Suprapubic skin (tissue), 4 donors: ENCODE measurements around the gene CDC42EP2. TPM values are rescaled to one million over a fixed set of nuclear protein-coding genes. Genes with fewer than 3 reads are reported as not detected.
A peak's percentile ranks its signal among the peaks of the same experiment; 100 is the strongest.

Experiments
- DNase-seq, 2 donors: peaks; one replicate each; pipeline ENCODE4 v3.0.0-alpha.2; 2019; ENCODE audit warnings: low spot score in 2 of 2
- H3K27ac ChIP-seq: fragments of 200-600 bp; sonication (generic); one replicate; pipeline ENCODE4 v1.5.1; 2019
- H3K27me3 ChIP-seq: fragments of 200-600 bp; sonication (generic); one replicate; pipeline ENCODE4 v1.5.1; 2019
- H3K36me3 ChIP-seq: fragments of 200-600 bp; sonication (generic); one replicate; pipeline ENCODE4 v1.5.1; 2019
- H3K4me1 ChIP-seq: fragments of 200-600 bp; sonication (generic); one replicate; pipeline ENCODE4 v1.5.1; 2019
- H3K4me3 ChIP-seq: fragments of 200-600 bp; sonication (generic); one replicate; pipeline ENCODE4 v1.5.1; 2019; ENCODE audit warnings: mild to moderate bottlenecking
- H3K9me3 ChIP-seq: fragments of 200-600 bp; sonication (generic); one replicate; pipeline ENCODE4 v1.5.1; 2019
- CTCF ChIP-seq, 2 donors: fragments of 200-600 bp in 1 of 2; fragments of 450-650 bp in 1 of 2; sonication (generic) in 1 of 2; IDR thresholded peaks; one replicate each; pipeline ENCODE4 v1.5.1; 2016 to 2019; ENCODE audit warnings: antibody characterized with exemption in 2 of 2, mild to moderate bottlenecking in 1 of 2, moderate library complexity in 1 of 2
- EP300 ChIP-seq: sonication (generic); formaldehyde crosslinking; IDR thresholded peaks from one replicate; pipeline ENCODE4 v1.6.1; 2017; ENCODE audit warnings: antibody characterized with exemption
- POLR2A ChIP-seq, 2 donors: fragments of 450-650 bp; IDR thresholded peaks; one replicate each; pipeline ENCODE4 v1.6.1; 2017; ENCODE audit warnings: antibody characterized with exemption in 2 of 2, mild to moderate bottlenecking in 2 of 2, moderate library complexity in 2 of 2
- POLR2AphosphoS5 ChIP-seq, 3 donors: sonication (generic); formaldehyde crosslinking; IDR thresholded peaks; one replicate each; pipeline ENCODE4 v1.6.1; 2017; ENCODE audit warnings: antibody characterized with exemption in 3 of 3
- WGBS: methylation state at CpG from one replicate; pipeline ENCODE4 v1.1.5; 2018; 5-methylcytosine and 5-hydroxymethylcytosine counted together
- total RNA-seq, 4 donors: library from RNA; depleted of rRNA; stranded (reverse); fragments of >200 nt; gene quantifications; one replicate each; pipeline ENCODE4 v1.1.0, GENCODE V29; 2016

The CDC42EP2 gene
- total RNA-seq, 4 donors from 2014 or later: 1.9 to 8.3 (median 5.7) TPM

- 1% methylated on average over 31 of the region's 47 CpGs for WGBS
- Histone ChIP-seq H3K27ac (no peak overlapping the region), H3K4me1 (peaks cover 24% of the 10 kb centered on the region), H3K36me3 (peaks cover 24% of the 10 kb centered on the region), H3K27me3 (peaks cover 8% of the 10 kb centered on the region), H3K4me3 (peak overlapping the region; percentile 80), H3K9me3 (no peaks in the 10 kb centered on the region)
- DNase-seq: peak in 1 of 2 donors; percentile 71
- TF ChIP-seq POLR2A (IDR thresholded peaks at IDR 0.05) (no peak), EP300 (no peak), CTCF (IDR thresholded peaks at IDR 0.05) (no peak), POLR2AphosphoS5 (IDR thresholded peaks at IDR 0.05) (no peak)
These were observed 40.5 kb downstream of the CDC42EP2 start for GRCh38 chr11:65355013-65355775.

GRCh38 chr11:65355776-65356393, 41.2 kb downstream of the CDC42EP2 start:
- Histone ChIP-seq H3K4me1 (peaks cover 24% of the 10 kb centered on the region), H3K9me3 (no peaks in the 10 kb centered on the region), H3K4me3 (peak overlapping the region; percentile 80), H3K36me3 (peaks cover 17% of the 10 kb centered on the region), H3K27ac (no peak overlapping the region), H3K27me3 (peaks cover 8% of the 10 kb centered on the region)
- no peak for TF ChIP-seq POLR2AphosphoS5 (IDR thresholded peaks at IDR 0.05)
- no peak for TF ChIP-seq CTCF (IDR thresholded peaks at IDR 0.05)
- no peak for TF ChIP-seq EP300
- TF ChIP-seq POLR2A (IDR thresholded peaks at IDR 0.05): no peak
- DNase-seq: peak in 1 of 2 donors; percentile 69
- 44% methylated on average over 20 of the region's 35 CpGs for WGBS

- 82% methylated on average over 23 of the region's 30 CpGs for WGBS
- H3K4me1 ChIP-seq: peaks cover 24% of the 10 kb centered on the region
- H3K9me3 ChIP-seq: no peaks in the 10 kb centered on the region
- no peak overlapping the region for H3K4me3 ChIP-seq
- TF ChIP-seq POLR2A (IDR thresholded peaks at IDR 0.05): no peak
- TF ChIP-seq CTCF (IDR thresholded peaks at IDR 0.05): no peak
- no peak for TF ChIP-seq EP300
- no peak for TF ChIP-seq POLR2AphosphoS5 (IDR thresholded peaks at IDR 0.05)
- DNase-seq: no peak
- peaks cover 11% of the 10 kb centered on the region for H3K36me3 ChIP-seq
- H3K27me3 ChIP-seq: peaks cover 8% of the 10 kb centered on the region
- no peak overlapping the region for H3K27ac ChIP-seq
These were observed 41.8 kb downstream of the CDC42EP2 start for GRCh38 chr11:65356394-65356972.

- H3K36me3 ChIP-seq: no peaks in the 10 kb centered on the region
- peaks cover 8% of the 10 kb centered on the region for H3K27me3 ChIP-seq
- no peak for DNase-seq
- 89% methylated on average over 8 of the region's 8 CpGs for WGBS
- peaks cover 24% of the 10 kb centered on the region for H3K4me1 ChIP-seq
- TF ChIP-seq POLR2AphosphoS5 (IDR thresholded peaks at IDR 0.05): no peak
- TF ChIP-seq EP300: no peak
- TF ChIP-seq POLR2A (IDR thresholded peaks at IDR 0.05): no peak
- no peak for TF ChIP-seq CTCF (IDR thresholded peaks at IDR 0.05)
- no peak overlapping the region for H3K4me3 ChIP-seq
- H3K27ac ChIP-seq: no peak overlapping the region
- no peaks in the 10 kb centered on the region for H3K9me3 ChIP-seq
These were observed 43.2 kb downstream of the CDC42EP2 start for GRCh38 chr11:65357856-65358356.
